Measurements from ENCODE around the gene PCGF3.
"Not testable (repeated sequence)": the region's sequence is repeated elsewhere in the genome, so short reads cannot be mapped to it uniquely, and the experiment has no call there.

The PCGF3 gene

GRCh38 chr4:740656-741282, 35.1 kb downstream of the PCGF3 start:
- DNase-seq (ENCODE audit: low read depth in 2 of 2) = no peak

GRCh38 chr4:742096-742741, 36.6 kb downstream of the PCGF3 start:
- no peak for DNase-seq (ENCODE audit: low read depth in 2 of 2)

- peak; percentile 56 to 60 for DNase-seq (ENCODE audit: low read depth in 2 of 2)
Observed at GRCh38 chr4:742742-743311, 37.2 kb downstream of the PCGF3 start.

- no peak for DNase-seq (ENCODE audit: low read depth in 2 of 2)
Observed at GRCh38 chr4:743463-744211, 38.0 kb downstream of the PCGF3 start.

GRCh38 chr4:744212-744841, 38.7 kb downstream of the PCGF3 start:
- DNase-seq (ENCODE audit: low read depth in 2 of 2) = no peak

- DNase-seq (ENCODE audit: low read depth in 2 of 2) = no peak
Observed at GRCh38 chr4:747546-748170, 42.0 kb downstream of the PCGF3 start.

- no peak for DNase-seq (ENCODE audit: low read depth in 2 of 2)
Observed at GRCh38 chr4:748461-748860, 42.8 kb downstream of the PCGF3 start.

- DNase-seq (ENCODE audit: low read depth in 2 of 2) = no peak
Observed at GRCh38 chr4:749698-750666, 44.4 kb downstream of the PCGF3 start.

GRCh38 chr4:751676-752075, 46.0 kb downstream of the PCGF3 start:
- no peak for DNase-seq (ENCODE audit: low read depth in 2 of 2)

- no peak for DNase-seq (ENCODE audit: low read depth in 2 of 2)
Observed at GRCh38 chr4:752196-752861, 46.7 kb downstream of the PCGF3 start.

GRCh38 chr4:753186-753585, 47.6 kb downstream of the PCGF3 start:
- DNase-seq (ENCODE audit: low read depth in 2 of 2) = not testable (repeated sequence)

- DNase-seq (ENCODE audit: low read depth in 2 of 2) = no peak
Observed at GRCh38 chr4:754221-755120, 48.8 kb downstream of the PCGF3 start.

GRCh38 chr4:757111-757510, 51.5 kb downstream of the PCGF3 start:
- DNase-seq (ENCODE audit: low read depth in 2 of 2) = no peak

- not testable (repeated sequence) for DNase-seq (ENCODE audit: low read depth in 2 of 2)
Observed at GRCh38 chr4:759810-760209, 54.2 kb downstream of the PCGF3 start.

- DNase-seq (ENCODE audit: low read depth in 2 of 2) = no peak
Observed at GRCh38 chr4:760616-761015, 55.0 kb downstream of the PCGF3 start.

GRCh38 chr4:761086-761485, 55.5 kb downstream of the PCGF3 start:
- no peak for DNase-seq (ENCODE audit: low read depth in 2 of 2)

- no peak for DNase-seq (ENCODE audit: low read depth in 2 of 2)
Observed at GRCh38 chr4:761739-762138, 56.1 kb downstream of the PCGF3 start.

GRCh38 chr4:762211-763190, 56.9 kb downstream of the PCGF3 start:
- DNase-seq (ENCODE audit: low read depth in 2 of 2) = no peak

Measured in stimulated activated CD8-positive, alpha-beta memory T cell treated with anti-CD3 and anti-CD28 coated beads, Interleukin-15, amount 100 ng/mL, for 48 hours (primary cell).